SK-N-DZ (cell line): Measurements from ENCODE around the gene PITX1.
"Not testable (repeated sequence)": the region's sequence is repeated elsewhere in the genome, so short reads cannot be mapped to it uniquely, and the experiment has no call there.

Source experiments
- DNase-seq: peaks from one replicate; pipeline ENCODE4 v3.0.0-alpha.2; 2015; ENCODE audit warnings: low spot score

Gene PITX1

DNA sequence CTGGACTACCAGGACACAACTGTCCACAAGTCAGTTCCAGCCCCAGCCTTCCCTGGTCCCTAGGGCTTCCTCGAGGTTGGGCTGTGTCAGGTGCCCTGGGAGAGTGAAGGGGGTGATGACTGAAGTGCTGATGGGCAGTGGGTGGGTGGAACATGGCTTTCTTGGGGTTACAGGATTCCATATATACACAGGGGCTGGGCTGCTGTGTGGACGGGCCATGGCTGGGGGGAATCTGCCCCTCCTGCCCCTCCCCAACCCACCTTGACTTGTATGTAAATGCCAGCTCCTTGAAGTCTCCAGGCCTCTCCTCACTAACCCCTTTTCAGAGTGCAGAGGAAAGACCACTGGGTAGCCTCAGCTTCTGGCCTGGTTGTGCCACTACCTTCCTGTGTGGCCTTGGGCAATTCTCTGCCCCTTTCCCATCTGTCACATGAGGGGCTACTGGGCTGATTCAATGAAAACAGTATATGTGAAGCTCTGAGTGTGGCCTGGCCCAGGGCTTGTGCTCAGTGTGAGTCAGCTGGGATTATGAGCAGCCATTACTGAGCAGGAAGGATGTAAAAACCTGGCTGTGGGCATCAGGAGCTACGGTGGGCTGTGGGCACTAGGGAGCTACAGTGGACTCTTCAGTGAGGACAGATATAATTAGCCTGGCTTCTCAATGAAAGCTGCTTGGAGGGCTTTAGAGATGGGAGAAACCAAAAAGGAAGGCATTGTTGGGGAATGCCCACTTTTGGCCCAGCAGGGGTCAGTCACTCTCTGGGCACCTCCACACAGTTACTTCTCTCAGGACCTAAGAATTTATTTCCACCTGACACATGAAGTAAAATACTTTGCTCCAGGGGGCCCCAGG is 23.3 kb downstream of the PITX1 start:
- DNase-seq, result no peak

GRCh38 chr5:135009736-135010501 is 24.1 kb downstream of the PITX1 start:
- no peak for DNase-seq

DNA sequence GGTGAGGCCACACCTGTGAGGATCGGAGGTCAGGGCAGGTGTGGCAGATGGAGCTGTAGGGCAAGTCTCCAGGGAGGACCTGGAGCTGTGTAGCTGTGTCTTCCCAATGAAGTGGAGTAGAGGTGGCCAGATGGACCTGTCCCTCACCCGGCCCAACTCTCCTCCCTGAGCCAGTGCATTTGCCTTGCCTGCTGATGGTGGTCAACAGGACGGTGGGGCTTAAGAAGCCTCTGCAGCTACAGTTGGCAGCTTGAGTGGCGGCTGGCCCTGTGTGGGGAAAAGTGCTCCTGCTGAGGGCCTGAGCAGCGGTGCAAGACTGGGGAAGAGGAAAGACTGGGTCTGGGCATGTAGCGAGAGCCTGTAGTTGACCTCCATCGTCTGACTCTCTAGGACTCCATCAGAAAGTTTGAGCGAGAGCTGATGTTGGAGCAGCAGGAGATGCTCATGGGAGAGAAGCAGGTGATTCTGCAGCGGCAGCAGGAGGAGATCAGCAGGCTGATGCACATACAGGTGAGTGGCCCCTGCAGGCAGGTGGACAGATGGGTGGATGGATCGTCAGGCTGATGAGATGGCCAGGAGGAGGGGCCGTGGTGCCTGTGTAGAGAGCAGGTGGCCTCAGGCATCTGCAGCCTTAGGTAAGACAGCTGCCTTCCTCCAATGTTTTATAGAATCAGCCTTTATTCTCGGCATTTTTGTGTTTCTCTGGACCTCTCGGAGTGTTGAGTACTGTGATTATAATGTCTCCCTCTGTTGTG is 24.9 kb downstream of the PITX1 start:
- no peak for DNase-seq

DNA sequence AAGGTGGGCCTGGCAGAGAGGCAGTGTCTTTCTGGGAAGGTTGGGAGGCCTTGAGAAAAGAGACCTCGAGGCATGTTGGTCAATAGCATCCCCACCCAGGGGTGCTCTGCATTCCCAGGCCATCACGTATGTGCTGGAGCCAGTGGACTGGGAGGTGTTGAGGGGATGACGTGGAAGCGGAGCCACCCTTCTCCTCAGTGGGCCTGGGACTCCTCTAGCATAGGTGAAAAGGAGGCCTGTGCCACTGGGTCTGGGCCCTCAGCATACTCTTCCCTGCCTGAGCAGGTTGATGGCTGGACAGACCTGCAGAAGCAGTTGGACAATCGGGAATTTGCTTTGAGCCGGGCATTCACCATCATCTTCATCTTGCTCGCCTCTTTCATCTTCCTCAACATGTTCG is 25.5 kb downstream of the PITX1 start:
- DNase-seq, result no peak

DNA sequence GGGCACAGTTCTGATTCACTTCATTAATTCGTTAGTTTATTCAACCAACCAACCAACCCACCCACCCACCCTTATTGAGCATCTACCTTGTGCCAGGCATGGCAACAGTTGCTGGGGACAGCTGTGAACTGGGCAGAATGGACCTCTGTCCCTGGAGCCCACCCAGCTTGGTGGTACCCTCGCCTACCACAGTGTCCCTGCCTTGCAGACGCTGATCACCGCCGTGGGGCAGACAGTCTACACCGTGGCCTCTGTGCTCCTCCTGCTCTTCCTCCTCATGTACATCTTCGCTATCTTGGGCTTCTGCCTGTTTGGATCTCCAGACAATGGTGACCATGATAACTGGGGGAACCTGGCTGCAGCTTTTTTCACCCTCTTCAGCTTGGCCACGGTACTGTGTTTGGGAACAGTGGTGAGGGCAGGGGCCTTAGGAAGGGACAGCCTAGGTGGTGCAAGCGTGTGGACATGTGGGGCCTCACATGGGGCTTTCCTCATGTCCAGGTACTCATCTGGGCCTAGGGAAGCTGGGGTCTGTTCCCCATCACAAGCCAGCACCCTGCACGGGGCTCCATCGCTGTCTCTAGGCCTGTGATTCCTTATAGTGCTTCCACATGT is 26.2 kb downstream of the PITX1 start:
- no peak for DNase-seq

DNA sequence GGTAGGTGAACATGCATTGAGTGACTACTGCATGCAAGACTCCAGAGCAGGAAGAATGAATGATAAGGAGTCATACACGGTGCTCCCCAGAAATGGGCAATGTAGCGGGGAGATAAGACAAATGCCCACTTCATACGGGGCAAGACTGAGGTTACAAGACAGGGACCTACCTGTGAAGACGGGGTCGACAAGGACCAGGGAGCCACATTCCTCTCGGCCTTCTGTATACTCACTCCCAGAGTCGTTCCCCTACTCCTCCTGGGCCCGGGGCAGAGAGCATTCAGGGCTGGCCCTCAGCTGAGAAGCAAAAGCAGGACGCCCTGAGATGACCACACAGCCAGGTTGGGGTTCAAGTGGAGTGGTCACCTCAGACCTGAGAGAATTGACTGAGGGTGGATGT is 26.7 kb downstream of the PITX1 start:
- DNase-seq, result no peak

DNA sequence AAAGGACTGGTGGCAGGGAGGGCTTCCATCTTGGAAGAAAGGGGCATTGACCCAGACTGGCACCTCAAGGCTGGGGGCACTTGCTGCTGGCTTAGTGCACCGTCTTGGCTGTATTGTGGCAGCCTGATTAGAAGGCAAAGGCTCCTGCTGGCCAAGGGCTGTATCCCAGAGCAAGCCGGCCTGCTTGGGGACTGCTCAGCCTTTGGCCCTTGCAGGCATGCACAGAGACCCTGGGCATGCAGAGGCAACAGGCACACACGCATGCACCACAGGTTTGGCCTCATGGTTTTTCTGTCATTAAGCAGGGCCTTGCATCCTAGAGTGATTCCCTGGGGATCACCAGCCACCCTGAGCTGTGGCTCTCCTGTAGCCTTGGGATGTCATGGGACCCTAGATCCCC is 29.0 kb downstream of the PITX1 start:
- DNase-seq, result no peak

- DNase-seq, result no peak
These were observed 29.7 kb downstream of the PITX1 start for GRCh38 chr5:135004376-135004775.

DNA sequence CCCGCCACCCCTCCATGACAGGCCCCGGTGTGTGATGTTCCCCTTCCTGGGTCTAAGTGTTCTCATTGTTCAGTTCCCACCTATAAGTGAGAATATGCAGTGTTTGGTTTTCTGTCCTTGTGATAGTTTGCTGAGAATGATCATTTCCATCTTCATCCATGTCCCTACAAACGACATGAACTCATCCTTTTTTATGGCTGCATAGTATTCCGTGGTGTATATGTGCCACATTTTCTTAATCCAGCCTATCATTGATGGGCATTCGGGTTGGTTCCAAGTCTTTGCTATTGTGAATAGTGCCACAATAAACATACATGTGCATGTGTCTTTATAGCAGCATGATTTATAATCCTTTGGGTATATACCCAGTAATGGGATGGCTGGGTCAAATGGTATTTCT is 36.0 kb downstream of the PITX1 start:
- not testable (repeated sequence) for DNase-seq

- no peak for DNase-seq
These were observed 37.0 kb downstream of the PITX1 start for GRCh38 chr5:134997015-134997414.

GRCh38 chr5:134995850-134996402 is 38.1 kb downstream of the PITX1 start:
- no peak for DNase-seq

GRCh38 chr5:134994560-134995156 is 39.4 kb downstream of the PITX1 start:
- DNase-seq, result no peak

GRCh38 chr5:134993161-134993560 is 40.9 kb downstream of the PITX1 start:
- no peak for DNase-seq

DNA sequence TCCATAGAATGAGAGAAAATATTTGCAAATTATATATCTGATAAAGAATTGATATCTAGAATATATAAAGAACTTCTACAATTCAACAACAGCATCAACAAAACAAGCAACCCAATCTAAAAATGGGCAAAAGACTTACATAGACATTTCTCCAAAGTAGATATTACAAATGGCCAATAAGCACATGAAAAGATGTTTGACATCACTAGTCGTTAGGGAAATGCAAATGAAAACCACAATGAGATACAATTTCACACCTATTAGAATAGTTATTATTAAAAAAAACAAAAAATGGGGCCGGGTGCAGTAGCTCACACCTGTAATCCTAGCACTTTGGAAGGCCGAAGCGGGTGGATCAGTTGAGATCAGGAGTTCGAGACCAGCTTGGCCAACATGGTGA is 41.9 kb downstream of the PITX1 start:
- DNase-seq, result no peak

DNA sequence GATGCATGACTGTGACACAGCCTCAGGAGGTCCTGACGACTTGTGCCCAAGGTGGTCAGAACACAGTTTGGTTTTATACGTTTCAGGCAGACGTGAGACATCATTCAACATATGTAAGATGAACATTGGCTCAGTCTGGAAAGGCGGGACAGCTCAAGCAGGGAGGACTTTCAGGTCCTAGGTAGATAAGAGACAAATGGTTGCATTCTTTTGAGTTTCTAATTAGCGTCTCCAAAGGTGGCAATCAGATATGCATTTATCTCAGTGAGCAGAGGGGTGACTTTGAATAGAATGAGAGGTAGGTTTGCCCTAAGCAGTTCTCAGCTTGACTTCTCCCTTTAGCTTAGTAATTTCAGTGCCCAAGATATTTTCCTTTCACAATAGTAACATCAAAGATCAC is 43.8 kb downstream of the PITX1 start:
- not testable (repeated sequence) for DNase-seq

GRCh38 chr5:134989266-134989830 is 44.7 kb downstream of the PITX1 start:
- DNase-seq, result no peak

GRCh38 chr5:134982230-134982629 is 51.8 kb downstream of the PITX1 start:
- DNase-seq, result no peak

DNA sequence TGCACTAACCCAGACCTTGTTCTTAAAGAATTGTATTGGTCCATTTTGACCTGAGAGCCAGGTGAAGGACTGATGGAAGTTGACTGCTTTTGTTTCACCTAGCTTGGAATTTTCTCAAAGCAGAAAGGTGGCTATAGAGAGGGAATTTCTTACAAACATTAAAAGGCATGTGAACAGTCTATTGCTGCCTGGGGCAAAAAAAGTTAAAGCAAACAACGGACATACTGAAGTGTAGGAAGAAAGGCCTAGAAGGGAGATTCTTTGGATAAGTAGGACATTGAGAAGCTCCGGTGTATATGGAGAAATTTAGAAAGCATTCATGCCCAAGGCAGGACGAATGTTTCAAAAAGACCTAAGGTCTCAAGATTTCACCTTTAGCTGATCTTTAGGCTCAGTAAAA is 54.6 kb downstream of the PITX1 start:
- no peak for DNase-seq
